ENCODE measurements around the gene VMP1. TPM values are rescaled to one million over a fixed set of nuclear protein-coding genes. Genes with fewer than 3 reads are reported as not detected.

VMP1 gene
- total and polyA plus RNA-seq, 2 of the 4 experiments (the other 2 are of a cell fraction): 89.8 to 197 TPM

DNA sequence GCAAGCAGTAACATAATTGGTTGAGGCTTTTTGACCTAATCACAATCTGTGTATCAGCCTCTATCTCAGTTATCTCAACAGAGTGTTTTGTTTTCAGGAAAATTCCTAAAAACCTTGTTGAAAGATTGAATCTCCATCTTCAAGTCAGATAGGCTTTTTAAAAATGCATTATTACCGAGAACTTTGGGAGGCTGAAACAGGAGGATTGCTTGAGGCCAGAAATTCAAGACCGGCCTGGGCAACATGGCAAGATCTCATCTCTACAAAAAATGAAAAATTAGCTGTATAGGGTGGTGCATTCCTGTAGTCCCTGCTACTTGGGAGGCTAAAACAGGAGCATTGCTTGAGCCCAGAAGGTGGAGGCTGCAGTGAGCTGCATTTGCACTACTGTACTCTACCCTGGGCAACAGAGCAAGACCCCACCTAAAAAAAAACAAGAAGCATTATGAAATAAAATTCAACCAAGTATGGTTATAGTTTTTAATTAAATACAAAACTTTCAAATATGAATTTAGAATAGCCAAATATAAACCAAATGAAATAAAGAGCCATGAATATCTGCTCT is 68.4 kb downstream of the VMP1 start:
- no peak overlapping the region for H2BK15ac ChIP-seq (ENCODE audit: low read depth, low read length)
- H2BK120ac ChIP-seq (ENCODE audit: low read depth, low read length): no peak overlapping the region
- H3K14ac ChIP-seq (replicated peaks; ENCODE audit: low read depth, low read length): no peak overlapping the region
- H4K8ac ChIP-seq (ENCODE audit: low read depth in 2 of 2, low read length in 2 of 2): no peak overlapping the region
- H2BK20ac ChIP-seq (ENCODE audit: low read depth, low read length): no peak overlapping the region
- no peak overlapping the region for H3K23ac ChIP-seq (ENCODE audit: low read depth, low read length)
- H4K5ac ChIP-seq (ENCODE audit: low read depth, low read length): no peak overlapping the region
- H3K4ac ChIP-seq (ENCODE audit: low read depth, low read length): peak overlapping the region; percentile 0; the same call in 1 of the 2 replicates
- no peaks in the 10 kb centered on the region for H3K27me3 ChIP-seq (ENCODE audit: control insufficient read depth, insufficient read depth, low read length)
- dilution Hi-C loops (cut with HindIII; ENCODE audit: low sequenced_read_pairs, unreplicated experiment) (no loop called here), intact Hi-C loops (cut with micrococcal nuclease) (no loop called here), in situ Hi-C loops (cut with MboI; ENCODE audit: low sequenced_read_pairs) (no loop called here)
- no peak overlapping the region for H2AK5ac ChIP-seq (ENCODE audit: low read depth, low read length)
- 0 out of 2 replicates have a peak overlapping the region, but pooled peaks have one; percentile 25 for H3K27ac ChIP-seq (ENCODE audit: insufficient read depth, low read length)
- peaks cover 8% of the 10 kb centered on the region for H3K36me3 ChIP-seq (ENCODE audit: control insufficient read depth, insufficient read depth, low read length)
- H3K9me1 ChIP-seq (ENCODE audit: insufficient read depth, low read length): 0 out of 2 replicates have a peak, but pooled peaks cover 2% of the 10 kb centered on the region
- CTCF ChIA-PET: no interaction called here
- no CpG with 5 or more reads among the region's 2 CpGs for WGBS, 2 experiments (ENCODE audit: extremely low coverage in 2 of 2, insufficient read length in 1 of 2)
- no peak overlapping the region for H3K4me2 ChIP-seq (ENCODE audit: low read depth, low read length)
- no peaks in the 10 kb centered on the region for H4K20me1 ChIP-seq (ENCODE audit: insufficient read depth, low read length)
- H2AFZ ChIP-seq (replicated peaks; ENCODE audit: low read length, poor library complexity): no peak overlapping the region
- H4K91ac ChIP-seq (ENCODE audit: insufficient read depth, low read depth, low read length): no peak overlapping the region
- H2BK5ac ChIP-seq (ENCODE audit: low read depth, low read length, poor library complexity, severe bottlenecking): no peak overlapping the region
- TF ChIP-seq CEBPB (IDR thresholded peaks at IDR 0.05; ENCODE audit: low read depth, low read length) (no peak), MAFK (IDR thresholded peaks at IDR 0.05; ENCODE audit: low read depth, low read length) (no peak), CHD1 (IDR thresholded peaks at IDR 0.05; ENCODE audit: low read depth, low read length) (no peak), MAZ (IDR thresholded peaks at IDR 0.05; ENCODE audit: borderline replicate concordance, low read depth, low read length) (no peak), RFX5 (IDR thresholded peaks at IDR 0.05; ENCODE audit: low read depth, low read length) (no peak), SMC3 (IDR thresholded peaks at IDR 0.05; ENCODE audit: low read depth, low read length) (no peak), NFE2L2 (IDR thresholded peaks at IDR 0.05; ENCODE audit: low read depth, low read length) (no peak), RAD21 (IDR thresholded peaks at IDR 0.05; ENCODE audit: low read length) (no peak), BHLHE40 (IDR thresholded peaks at IDR 0.05; ENCODE audit: low read depth, low read length) (no peak), FOS (IDR thresholded peaks at IDR 0.05; ENCODE audit: low read depth, low read length) (no peak), POLR2A (IDR thresholded peaks at IDR 0.05; ENCODE audit: low read depth, low read length) (no peak), MXI1 (IDR thresholded peaks at IDR 0.05; ENCODE audit: borderline replicate concordance, low read depth, low read length) (no peak), RCOR1 (IDR thresholded peaks at IDR 0.05; ENCODE audit: insufficient replicate concordance, low read length) (no peak)
- TF ChIP-seq, protein P1, sequence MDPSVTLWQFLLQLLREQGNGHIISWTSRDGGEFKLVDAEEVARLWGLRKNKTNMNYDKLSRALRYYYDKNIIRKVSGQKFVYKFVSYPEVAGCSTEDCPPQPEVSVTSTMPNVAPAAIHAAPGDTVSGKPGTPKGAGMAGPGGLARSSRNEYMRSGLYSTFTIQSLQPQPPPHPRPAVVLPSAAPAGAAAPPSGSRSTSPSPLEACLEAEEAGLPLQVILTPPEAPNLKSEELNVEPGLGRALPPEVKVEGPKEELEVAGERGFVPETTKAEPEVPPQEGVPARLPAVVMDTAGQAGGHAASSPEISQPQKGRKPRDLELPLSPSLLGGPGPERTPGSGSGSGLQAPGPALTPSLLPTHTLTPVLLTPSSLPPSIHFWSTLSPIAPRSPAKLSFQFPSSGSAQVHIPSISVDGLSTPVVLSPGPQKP (IDR thresholded peaks at IDR 0.05; ENCODE audit: borderline replicate concordance, low read depth, low read length): no peak
- TF ChIP-seq, protein P2, sequence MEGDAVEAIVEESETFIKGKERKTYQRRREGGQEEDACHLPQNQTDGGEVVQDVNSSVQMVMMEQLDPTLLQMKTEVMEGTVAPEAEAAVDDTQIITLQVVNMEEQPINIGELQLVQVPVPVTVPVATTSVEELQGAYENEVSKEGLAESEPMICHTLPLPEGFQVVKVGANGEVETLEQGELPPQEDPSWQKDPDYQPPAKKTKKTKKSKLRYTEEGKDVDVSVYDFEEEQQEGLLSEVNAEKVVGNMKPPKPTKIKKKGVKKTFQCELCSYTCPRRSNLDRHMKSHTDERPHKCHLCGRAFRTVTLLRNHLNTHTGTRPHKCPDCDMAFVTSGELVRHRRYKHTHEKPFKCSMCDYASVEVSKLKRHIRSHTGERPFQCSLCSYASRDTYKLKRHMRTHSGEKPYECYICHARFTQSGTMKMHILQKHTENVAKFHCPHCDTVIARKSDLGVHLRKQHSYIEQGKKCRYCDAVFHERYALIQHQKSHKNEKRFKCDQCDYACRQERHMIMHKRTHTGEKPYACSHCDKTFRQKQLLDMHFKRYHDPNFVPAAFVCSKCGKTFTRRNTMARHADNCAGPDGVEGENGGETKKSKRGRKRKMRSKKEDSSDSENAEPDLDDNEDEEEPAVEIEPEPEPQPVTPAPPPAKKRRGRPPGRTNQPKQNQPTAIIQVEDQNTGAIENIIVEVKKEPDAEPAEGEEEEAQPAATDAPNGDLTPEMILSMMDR (conservative IDR thresholded peaks at IDR 0.05; ENCODE audit: low read depth, low read length): no peak
- TF ChIP-seq, protein P3, sequence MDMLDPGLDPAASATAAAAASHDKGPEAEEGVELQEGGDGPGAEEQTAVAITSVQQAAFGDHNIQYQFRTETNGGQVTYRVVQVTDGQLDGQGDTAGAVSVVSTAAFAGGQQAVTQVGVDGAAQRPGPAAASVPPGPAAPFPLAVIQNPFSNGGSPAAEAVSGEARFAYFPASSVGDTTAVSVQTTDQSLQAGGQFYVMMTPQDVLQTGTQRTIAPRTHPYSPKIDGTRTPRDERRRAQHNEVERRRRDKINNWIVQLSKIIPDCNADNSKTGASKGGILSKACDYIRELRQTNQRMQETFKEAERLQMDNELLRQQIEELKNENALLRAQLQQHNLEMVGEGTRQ (IDR thresholded peaks at IDR 0.05; ENCODE audit: low read depth, low read length): no peak
- H3K9ac ChIP-seq (ENCODE audit: low read depth, low read length): no peak overlapping the region
- H3K56ac ChIP-seq (ENCODE audit: extremely low read depth, insufficient read depth, low read length): no peak overlapping the region
- no peak for ATAC-seq (ENCODE audit: low read depth)
- H3K79me1 ChIP-seq (ENCODE audit: low read depth in 1 of 2, low read length in 2 of 2): peaks cover 24 to 53% of the 10 kb centered on the region in 2 experiments
- no TSS peak for BruUV-seq (replicated peaks)
- no peak overlapping the region for H3K18ac ChIP-seq (ENCODE audit: low read depth, low read length)
- peaks cover 8% of the 10 kb centered on the region for H3K4me1 ChIP-seq (ENCODE audit: control insufficient read depth, insufficient read depth, low read length)
- POLR2A ChIA-PET (ENCODE audit: unreplicated experiment): no interaction called here
- H3K9me3 ChIP-seq (ENCODE audit: control insufficient read depth, insufficient read depth, low read length): 0 out of 2 replicates have a peak, but pooled peaks cover 2% of the 10 kb centered on the region
- H3K4me3 ChIP-seq (ENCODE audit: insufficient read depth, low read depth, low read length): no peak overlapping the region
- no peak for DNase-seq
- H2AK9ac ChIP-seq (replicated peaks; ENCODE audit: low read depth, low read length, poor library complexity): no peak overlapping the region

Measured in IMR-90 (cell line).